ENCODE measurements around the gene ARRB1.

Gene ARRB1

GRCh38 chr11:75270896-75271418 lies 80.5 kb downstream of the ARRB1 start:
- DNase-seq: no peak

DNA sequence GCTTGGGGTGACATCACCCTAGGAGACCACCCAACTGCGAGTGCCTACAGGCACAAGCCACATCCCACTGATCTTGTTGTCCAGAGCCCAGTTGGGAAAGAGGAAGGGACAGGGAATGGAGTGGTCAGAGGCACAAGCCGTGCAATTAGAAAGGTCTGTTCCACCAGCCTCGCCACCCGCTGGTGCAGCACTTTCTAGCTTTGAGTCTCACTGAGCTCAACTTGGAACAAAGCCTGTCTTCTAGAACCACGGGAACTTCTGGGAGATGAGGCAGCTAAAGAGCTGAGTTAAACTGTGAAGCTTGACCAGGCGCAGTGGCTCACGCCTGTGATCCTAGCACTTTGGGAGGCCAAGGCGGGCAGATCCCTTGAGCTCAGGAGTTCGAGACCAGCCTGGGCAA lies 81.6 kb downstream of the ARRB1 start:
- no peak for DNase-seq

- no peak for DNase-seq
These were observed 82.1 kb downstream of the ARRB1 start for GRCh38 chr11:75269367-75269660.

DNA sequence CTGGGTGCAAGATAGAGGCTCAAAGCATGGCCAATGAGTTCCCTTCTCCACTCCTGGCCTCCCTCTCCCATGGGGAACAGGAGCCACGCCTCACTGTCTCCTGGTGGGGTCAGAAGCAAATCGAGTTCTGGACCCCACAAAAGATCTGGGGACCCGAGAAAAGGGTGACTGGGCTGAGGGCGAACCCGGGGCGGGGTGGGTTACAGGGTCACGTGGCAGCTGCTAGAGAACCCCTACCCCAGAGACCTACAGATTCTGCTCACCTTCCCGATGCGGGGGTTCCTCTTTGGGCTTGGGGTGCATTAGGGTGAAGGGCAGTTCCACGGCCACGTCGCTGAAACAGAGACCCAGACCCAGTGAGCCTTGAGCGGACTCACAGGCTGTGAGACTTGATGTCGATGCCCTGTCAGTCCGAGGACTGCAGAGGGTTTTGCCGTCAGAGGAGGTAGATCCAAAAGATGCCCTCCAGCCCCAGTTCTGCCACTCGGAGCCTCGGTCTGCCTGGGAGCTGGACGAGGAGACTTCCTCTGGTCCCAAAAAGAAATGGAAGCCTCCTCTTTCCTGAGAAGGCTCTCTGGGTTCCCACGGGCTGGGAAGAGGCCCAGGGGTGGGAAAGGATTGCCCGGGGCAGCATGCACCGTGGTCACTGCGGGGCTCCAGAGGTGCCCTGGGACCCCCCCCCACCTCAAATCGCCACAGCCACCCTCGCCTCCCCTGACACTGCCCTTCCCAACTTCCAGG lies 82.7 kb downstream of the ARRB1 start:
- DNase-seq: no peak

DNA sequence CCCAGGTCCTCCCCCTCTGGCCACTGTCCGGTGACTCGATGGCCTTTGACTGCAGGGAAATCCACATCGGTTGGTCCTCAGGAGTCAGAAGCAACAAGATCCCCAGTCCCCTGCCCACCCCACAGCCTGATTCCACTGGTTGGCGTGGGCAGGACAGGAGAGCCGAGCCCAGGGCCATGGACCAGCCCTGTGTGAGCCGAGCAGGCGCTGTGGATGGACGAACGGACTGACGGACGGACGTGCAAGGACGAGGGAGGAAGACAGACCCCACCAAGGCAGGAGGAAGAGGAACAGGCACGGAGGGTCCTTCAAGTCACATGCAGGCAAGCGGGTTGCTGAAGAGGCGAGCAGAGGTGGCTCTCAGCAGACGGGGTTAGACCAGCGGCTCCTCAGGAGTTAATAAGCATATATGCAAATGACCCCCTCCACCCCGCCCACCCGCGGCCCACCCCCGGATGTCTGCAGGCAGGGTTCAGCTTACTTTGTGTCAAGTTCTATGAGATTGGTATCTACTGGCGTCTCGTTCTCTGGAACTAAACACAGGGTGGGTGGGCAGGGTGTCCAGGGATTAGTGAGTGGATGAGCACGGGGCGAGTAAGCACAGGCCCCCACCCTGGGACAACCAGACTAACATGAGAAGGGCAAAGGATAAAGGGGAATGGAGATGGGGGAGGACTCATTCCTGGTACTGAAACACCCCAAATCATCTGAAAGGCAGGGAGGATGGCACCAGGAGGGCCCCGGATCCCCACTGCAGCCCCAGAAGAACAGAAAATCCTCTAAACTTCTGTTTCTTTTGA lies 84.1 kb downstream of the ARRB1 start:
- DNase-seq: no peak

DNA sequence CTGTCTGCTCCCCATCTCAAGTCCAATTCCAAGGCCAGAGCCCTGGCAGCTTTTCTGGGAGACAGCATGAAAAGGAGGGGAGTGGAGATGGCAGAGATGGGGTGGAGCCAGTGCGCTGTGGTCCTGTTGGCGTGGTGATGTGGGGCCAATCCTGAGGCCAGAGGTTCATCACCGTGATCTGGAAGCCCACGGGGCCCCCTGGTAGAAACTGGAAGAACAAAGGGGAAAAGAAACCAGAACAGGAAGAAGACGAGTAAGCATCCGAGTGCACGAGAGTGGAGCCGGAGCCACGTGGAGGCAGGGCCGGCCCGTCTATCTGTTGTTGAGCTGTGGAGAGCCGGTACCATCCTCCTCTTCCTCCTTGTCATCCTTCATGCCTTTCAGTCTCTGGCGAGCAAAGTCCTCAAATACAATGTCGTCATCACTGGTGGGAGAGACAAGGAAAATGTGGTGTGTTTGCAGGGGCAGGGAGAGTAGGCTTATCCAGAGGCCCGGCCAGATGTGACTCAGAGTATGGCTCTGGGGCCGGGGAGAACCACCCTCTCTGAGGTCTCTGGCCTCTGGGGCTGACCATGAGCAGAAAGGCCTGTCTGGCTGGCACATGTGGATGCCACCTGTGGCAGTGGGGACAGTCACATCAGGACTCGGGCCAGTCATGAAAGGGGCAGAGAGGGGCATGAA lies 85.5 kb downstream of the ARRB1 start:
- no peak for DNase-seq

DNA sequence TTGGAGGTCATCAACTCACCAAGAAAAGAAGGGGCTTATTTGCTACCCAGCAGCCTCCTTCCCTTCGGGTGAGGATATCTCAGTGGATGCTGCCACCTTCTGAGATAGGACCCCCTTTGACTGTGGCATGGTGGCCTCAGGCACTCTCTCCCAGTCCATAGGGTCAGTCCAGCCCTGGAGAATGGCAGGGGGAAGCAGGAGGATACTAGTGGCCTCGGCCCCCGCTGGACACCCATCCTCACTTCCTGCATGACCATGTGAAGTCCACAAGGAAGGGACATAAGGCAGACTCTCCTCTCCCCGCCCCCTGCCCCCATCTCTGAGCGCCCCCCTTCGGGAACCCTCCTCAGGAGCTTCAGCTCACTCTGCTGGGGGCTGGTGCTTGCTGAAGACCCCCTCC lies 86.5 kb downstream of the ARRB1 start:
- no peak for DNase-seq

GRCh38 chr11:75264356-75264755 lies 87.1 kb downstream of the ARRB1 start:
- DNase-seq: no peak

DNA sequence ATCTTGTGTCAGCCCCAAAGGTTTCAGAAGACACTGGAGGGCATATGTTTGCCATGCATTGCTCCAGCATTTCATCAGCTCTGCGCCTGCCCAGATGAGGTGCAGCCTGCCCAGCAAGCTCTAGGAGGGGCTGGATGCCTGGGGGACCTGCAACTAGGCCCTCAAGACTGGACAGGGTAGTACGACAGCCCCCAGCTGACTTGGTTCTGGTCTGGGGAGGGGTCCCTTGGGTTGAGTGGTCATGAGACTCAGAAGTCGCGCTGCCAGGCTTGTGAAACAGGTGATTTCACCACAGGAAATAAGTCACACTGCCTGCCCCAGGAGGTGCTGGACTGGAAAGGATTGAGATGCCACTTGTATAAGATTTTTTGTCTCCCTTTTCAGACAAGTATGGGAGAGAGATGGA lies 87.5 kb downstream of the ARRB1 start:
- no peak for DNase-seq

DNA sequence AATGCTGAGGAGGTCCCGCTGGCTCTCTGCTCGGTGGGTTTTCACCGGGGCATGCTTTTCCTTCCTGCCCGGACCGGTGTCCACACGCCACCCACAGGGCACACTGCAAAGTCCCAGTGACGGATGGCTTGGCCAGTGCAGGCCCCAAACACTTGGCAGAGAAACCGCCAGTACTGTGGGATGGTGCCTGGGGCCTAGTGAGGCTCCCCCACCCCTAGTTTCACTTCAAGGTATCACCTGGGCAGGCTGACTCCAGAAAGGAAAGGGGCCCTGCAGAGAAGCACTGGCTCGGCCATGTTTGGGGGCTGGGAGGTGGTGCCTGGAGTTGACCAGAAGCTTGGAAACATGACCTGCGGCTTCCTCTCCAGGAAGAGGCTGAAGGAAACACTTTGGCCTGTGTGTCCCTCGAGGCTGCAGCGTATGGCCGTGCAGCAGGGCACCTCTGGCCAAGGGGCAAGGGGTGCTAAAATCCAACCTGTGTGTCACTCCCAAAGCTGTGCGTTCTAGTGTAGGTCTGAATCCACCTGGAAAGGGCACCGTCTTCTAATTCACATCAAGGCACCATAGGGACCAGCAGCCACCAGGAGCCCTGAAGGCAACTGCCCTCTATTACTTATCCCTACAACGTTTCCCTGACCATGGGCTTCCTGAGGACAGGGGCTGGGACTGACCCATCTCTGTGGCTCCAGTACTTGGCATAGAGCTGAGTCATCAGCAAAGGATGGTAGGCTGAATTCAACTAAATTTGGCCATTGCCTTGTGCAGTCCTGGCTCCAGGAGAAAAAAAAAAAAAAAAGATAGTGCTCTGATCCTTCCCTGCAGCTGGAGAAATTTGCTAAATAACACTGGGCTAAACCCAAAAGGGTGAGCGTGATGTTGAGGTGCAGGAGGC lies 88.3 kb downstream of the ARRB1 start:
- DNase-seq: no peak

- no peak for DNase-seq
These were observed 89.0 kb downstream of the ARRB1 start for GRCh38 chr11:75262436-75262835.

- DNase-seq: no peak
These were observed 89.5 kb downstream of the ARRB1 start for GRCh38 chr11:75261902-75262361.

DNA sequence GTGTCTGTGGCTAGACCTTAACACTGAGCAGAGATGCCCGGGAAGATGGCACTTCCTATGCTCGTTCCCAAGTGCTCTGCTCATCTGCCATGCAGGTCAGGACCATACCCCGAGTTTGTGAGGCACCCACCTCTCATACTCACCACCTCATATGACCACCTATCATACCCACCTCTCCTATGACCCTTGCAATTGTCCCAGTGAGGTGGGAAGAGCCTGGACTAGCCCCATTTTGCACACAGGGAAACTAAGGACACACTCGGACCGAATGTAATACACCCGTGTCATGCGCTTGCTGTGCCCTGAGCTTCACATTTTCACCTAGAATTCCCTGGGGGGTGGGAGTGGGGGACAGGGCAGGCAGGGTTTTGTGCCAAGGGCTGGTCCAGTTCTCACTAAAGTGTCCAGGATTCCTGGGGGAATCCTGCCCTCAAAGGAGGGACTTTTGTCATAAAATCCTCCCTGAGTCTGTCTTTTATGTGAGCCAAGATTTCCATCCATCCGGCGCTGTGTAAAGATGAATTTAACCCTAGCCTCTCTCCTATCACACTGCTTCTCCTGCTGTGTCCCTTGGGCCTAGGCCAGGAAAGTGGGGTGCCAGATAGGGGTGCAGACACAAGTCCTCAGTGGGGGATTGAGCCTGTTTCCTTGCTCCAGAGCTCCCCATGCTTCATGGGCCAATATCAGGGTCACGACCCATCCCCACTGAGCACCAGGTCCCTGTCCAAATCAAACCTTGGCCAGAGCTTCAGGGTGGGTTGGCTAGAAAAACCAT lies 90.9 kb downstream of the ARRB1 start:
- no peak for DNase-seq

DNA sequence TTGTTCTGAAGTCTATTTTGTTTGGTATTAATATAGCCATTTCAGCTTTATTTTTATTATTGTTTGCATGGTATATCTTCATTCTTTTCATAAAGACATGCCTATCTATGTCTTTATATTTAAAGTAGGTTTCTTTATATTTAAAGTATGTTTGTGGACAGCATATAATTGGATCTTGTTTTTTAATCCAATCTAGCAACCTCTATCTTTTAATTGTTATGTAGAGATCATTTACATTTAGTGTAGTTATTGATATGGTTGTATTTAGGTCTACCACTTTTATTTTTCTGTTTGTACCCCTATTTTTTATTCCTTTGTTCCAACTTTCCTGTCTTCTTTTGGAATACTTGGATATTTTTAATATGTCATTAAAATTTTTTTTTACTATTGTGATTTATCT lies 97.1 kb downstream of the ARRB1 start:
- no peak for DNase-seq

GRCh38 chr11:75249704-75250103 lies 101.8 kb downstream of the ARRB1 start:
- no peak for DNase-seq

DNA sequence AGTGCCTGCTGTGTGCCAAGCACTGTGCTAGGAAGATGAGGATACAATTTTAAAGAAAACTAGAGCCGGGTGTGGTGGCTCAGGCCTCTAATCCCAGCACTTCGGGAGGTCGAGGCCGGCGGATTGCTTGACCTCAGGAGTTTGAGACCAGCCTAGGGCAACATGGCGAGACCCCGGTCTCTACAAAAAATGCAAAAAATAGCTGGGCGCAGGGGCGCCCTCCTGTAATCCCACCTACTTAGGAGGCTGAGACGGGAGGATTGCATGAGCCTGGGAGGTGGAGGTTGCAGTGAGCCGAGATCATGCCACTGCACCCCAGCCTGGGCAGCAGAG lies 102.6 kb downstream of the ARRB1 start:
- DNase-seq: no peak

- no peak for DNase-seq
These were observed 104.7 kb downstream of the ARRB1 start for GRCh38 chr11:75246671-75247350.

DNA sequence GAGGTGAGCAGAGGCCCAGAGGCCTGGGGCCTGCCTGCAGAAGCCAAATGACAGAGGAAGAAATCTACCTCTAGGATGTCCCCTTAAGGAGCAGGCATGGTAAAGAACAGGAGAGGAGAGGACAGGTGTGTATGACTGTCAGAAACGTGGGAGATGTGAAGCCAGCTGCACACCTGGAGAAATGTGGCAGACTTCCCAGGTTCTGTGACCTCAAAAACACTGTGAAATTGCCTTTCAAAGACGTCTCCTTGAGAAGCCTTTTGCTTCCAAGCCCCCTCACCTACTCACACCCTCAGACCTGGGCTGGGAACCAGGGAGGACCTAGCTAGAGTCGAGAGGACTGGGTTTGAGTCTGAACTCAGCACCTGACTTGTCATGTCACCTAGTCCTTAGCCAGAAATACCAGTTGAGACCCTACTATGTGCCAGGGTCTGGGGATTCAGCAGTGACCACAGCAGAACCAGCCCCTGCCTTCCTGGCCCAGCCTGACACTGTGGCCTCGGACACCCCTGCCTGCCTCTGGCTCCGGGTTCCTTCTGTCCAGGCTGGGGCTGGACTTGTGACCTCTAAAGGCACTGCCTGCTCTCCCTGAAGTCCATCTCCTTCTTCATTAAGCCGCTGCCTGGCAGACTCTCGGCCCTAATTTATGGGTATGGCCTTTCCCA lies 105.3 kb downstream of the ARRB1 start:
- no peak for DNase-seq

GRCh38 chr11:75245356-75246005 lies 106.0 kb downstream of the ARRB1 start:
- no peak for DNase-seq
